ENCODE results near the gene LSR.

DNA sequence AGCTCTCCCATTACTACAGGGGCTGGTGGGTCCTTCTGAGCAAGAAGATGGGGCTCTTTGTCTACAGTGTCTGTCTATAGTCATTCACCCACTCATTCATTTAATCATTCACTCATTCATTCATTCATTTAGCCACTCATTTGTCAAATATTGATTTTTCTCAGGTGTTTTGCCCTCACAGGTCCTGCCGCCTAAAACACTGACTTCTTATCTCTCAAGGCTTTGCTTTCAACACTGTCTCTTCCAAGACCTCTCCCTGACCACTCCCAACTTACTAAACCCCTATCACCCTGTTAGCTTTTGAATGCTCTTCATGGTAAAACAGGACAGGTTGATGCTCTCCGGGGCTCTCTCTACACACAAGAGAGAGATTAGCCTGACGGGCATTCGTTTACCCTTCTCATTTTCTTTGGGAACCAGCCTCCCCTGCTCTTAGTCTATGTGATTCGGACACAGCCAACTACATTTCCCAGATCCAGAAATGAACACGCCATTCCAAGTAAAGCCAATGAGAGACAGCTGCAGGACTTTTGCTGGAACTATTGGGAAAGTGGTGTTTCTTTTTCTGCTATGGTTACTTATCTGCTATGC, 43.0 kb upstream of the LSR start:
- TF ChIP-seq, protein P1, sequence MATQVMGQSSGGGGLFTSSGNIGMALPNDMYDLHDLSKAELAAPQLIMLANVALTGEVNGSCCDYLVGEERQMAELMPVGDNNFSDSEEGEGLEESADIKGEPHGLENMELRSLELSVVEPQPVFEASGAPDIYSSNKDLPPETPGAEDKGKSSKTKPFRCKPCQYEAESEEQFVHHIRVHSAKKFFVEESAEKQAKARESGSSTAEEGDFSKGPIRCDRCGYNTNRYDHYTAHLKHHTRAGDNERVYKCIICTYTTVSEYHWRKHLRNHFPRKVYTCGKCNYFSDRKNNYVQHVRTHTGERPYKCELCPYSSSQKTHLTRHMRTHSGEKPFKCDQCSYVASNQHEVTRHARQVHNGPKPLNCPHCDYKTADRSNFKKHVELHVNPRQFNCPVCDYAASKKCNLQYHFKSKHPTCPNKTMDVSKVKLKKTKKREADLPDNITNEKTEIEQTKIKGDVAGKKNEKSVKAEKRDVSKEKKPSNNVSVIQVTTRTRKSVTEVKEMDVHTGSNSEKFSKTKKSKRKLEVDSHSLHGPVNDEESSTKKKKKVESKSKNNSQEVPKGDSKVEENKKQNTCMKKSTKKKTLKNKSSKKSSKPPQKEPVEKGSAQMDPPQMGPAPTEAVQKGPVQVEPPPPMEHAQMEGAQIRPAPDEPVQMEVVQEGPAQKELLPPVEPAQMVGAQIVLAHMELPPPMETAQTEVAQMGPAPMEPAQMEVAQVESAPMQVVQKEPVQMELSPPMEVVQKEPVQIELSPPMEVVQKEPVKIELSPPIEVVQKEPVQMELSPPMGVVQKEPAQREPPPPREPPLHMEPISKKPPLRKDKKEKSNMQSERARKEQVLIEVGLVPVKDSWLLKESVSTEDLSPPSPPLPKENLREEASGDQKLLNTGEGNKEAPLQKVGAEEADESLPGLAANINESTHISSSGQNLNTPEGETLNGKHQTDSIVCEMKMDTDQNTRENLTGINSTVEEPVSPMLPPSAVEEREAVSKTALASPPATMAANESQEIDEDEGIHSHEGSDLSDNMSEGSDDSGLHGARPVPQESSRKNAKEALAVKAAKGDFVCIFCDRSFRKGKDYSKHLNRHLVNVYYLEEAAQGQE (tag by site-specific recombination; IDR thresholded peaks at IDR 0.05), result no peak
- TF ChIP-seq, protein P2, sequence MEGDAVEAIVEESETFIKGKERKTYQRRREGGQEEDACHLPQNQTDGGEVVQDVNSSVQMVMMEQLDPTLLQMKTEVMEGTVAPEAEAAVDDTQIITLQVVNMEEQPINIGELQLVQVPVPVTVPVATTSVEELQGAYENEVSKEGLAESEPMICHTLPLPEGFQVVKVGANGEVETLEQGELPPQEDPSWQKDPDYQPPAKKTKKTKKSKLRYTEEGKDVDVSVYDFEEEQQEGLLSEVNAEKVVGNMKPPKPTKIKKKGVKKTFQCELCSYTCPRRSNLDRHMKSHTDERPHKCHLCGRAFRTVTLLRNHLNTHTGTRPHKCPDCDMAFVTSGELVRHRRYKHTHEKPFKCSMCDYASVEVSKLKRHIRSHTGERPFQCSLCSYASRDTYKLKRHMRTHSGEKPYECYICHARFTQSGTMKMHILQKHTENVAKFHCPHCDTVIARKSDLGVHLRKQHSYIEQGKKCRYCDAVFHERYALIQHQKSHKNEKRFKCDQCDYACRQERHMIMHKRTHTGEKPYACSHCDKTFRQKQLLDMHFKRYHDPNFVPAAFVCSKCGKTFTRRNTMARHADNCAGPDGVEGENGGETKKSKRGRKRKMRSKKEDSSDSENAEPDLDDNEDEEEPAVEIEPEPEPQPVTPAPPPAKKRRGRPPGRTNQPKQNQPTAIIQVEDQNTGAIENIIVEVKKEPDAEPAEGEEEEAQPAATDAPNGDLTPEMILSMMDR (tag by site-specific recombination; IDR thresholded peaks at IDR 0.05), result no peak
- TF ChIP-seq, protein P3, sequence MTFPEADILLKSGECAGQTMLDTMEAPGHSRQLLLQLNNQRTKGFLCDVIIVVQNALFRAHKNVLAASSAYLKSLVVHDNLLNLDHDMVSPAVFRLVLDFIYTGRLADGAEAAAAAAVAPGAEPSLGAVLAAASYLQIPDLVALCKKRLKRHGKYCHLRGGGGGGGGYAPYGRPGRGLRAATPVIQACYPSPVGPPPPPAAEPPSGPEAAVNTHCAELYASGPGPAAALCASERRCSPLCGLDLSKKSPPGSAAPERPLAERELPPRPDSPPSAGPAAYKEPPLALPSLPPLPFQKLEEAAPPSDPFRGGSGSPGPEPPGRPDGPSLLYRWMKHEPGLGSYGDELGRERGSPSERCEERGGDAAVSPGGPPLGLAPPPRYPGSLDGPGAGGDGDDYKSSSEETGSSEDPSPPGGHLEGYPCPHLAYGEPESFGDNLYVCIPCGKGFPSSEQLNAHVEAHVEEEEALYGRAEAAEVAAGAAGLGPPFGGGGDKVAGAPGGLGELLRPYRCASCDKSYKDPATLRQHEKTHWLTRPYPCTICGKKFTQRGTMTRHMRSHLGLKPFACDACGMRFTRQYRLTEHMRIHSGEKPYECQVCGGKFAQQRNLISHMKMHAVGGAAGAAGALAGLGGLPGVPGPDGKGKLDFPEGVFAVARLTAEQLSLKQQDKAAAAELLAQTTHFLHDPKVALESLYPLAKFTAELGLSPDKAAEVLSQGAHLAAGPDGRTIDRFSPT (tag by site-specific recombination; IDR thresholded peaks at IDR 0.05), result no peak
- no peak for TF ChIP-seq ZNF274 (IDR thresholded peaks at IDR 0.05; ENCODE audit: low read length)
- TF ChIP-seq ZNF274 (tag by site-specific recombination; IDR thresholded peaks at IDR 0.05; ENCODE audit: borderline replicate concordance), result no peak
- TF ChIP-seq ZNF10 (tag by site-specific recombination; IDR thresholded peaks at IDR 0.05), result no peak
- no peak for TF ChIP-seq ZNF707 (tag by site-specific recombination; IDR thresholded peaks at IDR 0.05)
- no peak for TF ChIP-seq ZNF19 (tag by site-specific recombination; IDR thresholded peaks at IDR 0.05; ENCODE audit: low read depth)
- no peak for TF ChIP-seq ZNF133 (tag by site-specific recombination; IDR thresholded peaks at IDR 0.05)
- TF ChIP-seq, protein P4, sequence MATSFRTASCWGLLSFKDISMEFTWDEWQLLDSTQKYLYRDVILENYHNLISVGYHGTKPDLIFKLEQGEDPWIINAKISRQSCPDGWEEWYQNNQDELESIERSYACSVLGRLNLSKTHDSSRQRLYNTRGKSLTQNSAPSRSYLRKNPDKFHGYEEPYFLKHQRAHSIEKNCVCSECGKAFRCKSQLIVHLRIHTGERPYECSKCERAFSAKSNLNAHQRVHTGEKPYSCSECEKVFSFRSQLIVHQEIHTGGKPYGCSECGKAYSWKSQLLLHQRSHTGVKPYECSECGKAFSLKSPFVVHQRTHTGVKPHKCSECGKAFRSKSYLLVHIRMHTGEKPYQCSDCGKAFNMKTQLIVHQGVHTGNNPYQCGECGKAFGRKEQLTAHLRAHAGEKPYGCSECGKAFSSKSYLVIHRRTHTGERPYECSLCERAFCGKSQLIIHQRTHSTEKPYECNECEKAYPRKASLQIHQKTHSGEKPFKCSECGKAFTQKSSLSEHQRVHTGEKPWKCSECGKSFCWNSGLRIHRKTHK (tag by site-specific recombination; IDR thresholded peaks at IDR 0.05), result no peak
- TF ChIP-seq ZNF623 (tag by site-specific recombination; IDR thresholded peaks at IDR 0.05), result no peak
- no peak for TF ChIP-seq ZFP69B (tag by site-specific recombination; IDR thresholded peaks at IDR 0.05)
- TF ChIP-seq ZNF248 (tag by site-specific recombination; IDR thresholded peaks at IDR 0.05), result no peak
